NCI-H748 (cell line): ENCODE measurements around the gene PCGF3.
"Not testable (repeated sequence)": the region's sequence is repeated elsewhere in the genome, so short reads cannot be mapped to it uniquely, and the experiment has no call there.

Experiments used
- DNase-seq: peaks from one replicate; lab custom pipeline; 2025; ENCODE audit not compliant: unreplicated experiment; lab: John Stamatoyannopoulos, UW

Gene PCGF3

DNA sequence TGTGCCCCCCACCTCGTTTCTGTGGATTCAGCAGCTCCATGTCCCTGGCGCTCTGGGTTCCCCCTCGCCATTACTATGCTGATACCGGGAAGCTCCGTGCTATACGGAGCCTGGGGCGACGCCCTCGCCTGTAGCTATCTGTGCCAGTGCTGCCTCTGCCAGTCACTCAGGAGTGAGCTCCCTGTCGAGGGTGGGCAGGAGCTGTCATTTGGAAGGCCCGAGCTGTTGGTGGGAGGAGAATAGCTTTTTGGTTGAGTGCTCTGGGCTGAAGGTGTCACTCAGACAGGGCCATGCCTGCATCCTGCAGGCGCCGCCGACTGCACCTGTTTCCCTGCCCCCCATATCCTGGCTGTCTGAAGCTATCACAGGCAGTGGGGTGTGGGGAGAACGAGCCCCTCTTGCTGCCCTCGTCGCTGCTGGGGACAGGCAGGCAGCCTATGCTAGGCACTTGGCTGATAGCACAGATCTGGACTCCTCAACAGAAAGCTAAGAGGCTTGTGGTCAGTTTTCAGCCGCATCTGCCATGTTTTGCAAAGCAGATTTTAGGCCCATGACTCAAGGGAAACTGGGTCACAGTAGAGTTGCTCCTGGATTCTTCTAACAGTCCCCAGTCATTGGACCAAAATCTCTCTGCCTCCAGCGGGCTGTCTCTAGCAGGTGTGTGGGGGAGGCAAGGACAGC, 88.4 kb downstream of the PCGF3 start:
- DNase-seq, result no peak

DNA sequence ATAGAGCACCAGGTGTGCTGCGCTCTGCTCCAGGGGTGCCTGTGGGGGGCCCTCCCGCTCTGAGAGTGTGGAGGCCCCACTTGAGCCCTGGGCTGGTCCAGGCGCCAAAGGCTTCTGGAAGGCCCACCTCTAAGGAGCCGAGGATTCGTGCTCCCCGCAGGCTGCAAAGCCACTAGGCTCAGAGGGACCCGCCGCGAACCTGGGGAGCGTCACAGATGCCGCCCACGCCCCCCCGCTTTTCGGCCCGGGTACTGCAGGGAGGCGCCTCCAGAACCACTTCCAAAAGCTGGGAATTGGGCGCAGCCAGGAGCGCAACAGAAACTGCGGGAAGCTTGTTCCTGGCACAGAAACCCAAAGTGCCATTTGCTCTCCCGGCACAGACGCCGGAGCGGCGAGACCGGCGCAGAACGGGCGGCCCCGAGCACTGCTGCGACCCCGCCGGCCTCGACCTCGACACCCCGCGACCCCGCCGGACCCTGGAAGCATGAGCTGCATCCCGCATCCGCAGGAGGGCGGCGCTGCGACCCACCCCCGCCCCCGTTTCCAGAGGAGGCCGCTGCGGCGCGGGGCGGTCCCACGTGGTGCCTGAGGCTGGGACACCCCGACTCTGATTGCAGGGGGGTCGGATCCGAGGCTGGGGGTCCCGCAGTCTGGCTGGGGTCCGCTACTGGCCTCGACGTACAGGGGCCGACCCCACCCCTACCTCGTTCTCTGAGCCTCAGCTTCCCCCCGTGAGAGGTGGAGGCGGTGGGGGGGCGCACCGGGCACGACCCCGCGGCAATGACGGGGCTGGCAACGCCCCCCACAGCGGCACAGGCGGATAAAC, 89.5 kb downstream of the PCGF3 start:
- DNase-seq, result no peak

DNA sequence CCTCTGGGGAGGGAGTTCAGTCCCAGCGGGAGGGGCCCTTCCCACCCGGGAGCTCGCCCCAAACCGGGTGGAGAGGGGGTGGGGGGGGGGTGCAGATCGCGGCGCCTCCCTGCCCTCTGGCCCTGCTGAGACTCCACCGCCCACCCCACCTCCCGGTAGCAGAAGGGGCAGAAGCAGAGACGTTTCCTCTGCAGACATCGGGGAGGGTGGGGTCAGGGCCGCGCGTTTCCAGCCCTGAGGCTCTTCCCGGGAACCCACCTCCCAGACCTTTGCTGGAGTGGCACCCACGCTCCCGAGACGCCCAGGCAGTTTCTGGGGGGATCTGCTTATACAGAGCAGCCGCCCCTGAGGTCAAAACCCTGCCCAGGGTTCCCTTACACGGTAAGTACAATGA, 90.1 kb downstream of the PCGF3 start:
- no peak for DNase-seq

DNA sequence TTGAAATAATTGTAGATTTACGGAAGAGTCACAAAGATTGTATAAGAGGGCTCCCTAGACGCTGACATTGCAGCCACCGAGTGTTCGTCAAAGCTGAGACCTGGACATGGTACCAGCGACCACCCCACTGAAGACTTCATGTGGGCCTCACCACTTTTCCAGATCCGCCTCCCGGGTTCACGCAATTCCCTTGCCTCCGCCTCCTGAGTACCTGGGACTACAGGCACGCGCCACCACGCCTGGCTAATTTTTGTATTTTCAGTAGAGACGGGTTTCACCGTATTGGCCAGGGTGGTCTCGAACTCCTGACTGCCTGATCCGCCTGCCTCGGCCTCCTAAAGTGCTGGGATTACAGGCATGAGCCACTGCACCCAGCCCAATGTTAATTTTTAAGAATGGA, 90.6 kb downstream of the PCGF3 start:
- DNase-seq, result no peak

DNA sequence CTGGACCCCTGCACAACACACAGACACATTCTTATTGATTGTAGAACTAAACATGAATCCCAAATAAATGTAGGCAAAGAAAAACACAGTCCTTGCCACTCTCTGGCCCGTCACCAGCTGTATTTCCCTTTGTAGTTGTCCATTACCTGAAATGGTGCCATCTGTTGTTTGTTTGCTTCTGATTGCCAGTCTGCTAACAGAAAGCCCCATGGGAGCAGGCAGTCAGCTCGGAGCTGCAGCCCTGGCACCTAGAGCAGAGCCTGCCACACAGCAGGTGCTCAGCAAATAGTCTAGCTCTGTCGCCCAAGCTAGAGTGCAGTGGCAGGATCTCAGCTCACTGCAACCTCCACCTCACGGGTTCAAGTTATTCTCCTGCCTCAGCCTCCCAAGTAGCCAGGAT, 91.4 kb downstream of the PCGF3 start:
- peak; percentile 13 for DNase-seq

DNA sequence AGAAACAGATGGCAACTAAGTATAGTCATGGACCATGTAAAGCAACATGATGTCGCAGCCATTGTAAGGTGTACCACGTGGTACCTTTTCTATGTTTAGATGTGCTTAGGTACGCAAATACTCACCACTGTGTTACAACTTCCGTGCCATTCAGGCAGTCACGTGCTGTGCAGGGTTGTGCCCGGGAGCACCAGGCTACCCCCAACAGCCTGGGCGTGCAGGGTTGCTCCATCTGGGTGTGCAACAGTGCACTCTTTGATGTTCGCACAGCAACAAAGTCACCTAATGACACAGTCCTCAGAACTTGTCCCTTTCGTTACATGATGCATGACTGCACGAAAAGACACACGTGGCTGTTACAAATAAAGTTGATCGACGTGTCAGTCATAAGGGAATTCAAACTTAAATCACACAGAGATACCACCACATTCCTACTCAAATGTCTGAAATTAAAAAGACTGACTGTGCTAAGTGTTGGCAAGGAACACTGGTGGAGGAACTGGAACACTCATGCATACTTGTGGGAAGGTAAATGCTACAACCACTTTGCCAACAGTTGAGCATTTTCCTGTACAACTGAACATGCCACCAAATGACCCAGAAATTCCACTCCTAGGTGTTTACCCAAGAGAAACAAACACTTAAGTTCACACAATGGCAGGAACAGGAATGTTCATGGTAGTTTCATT, 95.9 kb downstream of the PCGF3 start:
- no peak for DNase-seq

DNA sequence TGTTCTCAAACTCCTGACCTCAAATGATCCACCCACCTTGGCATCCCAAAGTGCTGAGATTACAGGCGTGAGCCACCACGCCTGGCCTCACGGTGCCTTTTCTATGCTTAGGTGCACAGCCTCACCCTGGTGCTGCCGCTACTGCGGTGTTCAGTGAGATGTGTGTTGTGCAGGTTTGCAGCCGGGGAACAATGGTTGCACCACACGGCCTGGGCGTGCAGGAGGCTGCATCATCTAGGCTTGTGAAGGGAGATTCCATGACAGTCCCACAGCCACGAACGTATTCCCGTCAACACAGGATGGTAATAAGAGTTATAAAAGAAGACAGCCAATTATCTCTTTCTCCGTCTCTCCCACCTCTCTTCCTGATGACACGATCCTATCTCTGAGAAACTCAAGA, 98.3 kb downstream of the PCGF3 start:
- no peak for DNase-seq

DNA sequence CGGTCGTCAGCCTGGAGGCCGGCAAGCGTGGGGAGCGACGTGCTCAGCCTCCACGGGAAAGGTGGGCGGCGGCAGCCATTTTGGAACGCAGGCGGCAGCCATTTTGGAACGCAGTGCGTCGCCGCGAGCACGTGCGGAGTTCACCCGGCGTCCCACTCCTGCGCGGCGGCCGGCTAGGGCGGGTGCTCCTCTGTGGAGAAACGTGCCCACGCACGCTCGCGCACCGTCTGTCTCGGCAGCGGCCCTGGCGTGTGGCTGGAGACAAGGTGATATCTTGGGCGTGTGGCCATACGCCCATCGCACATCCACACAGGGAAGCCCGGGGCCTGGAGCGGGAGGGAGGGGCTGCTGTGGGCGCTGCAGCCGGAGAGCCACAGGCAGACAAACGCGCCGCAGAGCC, 99.2 kb downstream of the PCGF3 start:
- DNase-seq, result no peak

DNA sequence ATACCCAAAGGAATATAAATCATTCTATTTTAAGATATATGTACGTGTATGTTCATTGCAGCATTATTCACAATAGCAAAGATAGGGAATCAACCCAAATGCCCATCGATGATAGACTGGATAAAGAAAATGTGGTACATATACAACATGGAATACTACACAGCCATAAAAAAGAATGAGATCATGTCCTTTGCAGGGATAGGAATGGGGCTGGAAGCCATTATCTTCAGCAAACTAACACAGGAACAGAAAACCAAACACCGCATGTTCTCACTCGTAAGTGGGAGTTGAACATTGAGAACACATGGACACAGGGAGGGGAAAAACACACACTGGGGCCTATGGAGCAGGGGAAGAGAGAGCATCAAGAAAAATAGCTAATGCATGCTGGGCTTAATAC, 101.3 kb downstream of the PCGF3 start:
- DNase-seq, result not testable (repeated sequence)

DNA sequence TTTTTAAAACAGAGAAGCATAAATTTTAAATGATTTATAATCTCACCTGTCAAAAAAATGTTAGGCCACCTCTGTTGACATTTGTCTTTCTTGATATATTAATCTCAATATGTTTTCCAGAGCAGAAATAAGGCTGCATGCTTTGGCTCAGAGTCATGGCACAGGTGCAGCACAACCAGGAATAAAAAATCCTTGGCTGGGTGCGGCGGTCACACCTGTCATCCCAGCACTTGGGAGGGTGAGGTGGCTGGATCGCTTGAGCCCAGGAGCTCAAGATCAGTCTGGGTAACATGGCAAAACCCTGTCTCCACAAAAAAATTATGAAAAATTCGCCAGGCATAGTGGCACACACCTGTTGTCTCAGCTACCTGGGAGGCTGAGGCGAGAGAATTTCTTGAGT, 102.2 kb downstream of the PCGF3 start:
- DNase-seq, result no peak

DNA sequence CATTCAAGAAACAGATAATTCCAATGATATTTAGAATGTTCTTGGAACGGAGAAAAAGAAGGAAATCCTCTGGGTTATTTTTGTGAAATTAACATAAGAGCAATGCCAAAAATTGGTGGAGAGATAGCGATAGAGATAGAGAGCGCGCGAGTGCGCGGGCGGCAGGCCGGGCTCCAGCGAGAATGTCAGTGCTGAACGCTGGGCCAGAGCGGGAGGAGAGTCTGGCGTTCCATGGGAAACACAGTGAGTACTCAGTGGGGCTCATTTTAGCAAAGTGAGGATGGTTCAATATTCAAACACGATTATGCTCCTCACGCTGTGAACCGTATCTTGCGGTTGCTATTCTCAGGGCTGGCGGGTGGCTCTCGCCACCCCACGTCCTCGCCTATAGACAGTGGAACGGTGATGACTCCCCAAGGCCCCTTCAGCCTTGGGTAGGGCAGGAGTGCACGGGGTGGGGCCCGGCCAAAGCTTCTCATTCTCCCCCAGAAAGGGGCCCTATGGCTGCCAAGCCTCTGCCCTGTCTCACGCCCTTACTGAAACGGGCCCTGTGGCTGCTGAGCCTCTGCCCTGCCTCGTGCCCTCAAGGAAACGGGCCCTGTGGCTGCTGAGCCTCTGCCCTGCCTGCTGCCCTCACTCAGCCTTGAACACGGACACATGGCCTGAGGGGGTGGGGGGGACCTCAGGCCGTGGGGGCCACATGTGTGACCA, 103.4 kb downstream of the PCGF3 start:
- no peak for DNase-seq

DNA sequence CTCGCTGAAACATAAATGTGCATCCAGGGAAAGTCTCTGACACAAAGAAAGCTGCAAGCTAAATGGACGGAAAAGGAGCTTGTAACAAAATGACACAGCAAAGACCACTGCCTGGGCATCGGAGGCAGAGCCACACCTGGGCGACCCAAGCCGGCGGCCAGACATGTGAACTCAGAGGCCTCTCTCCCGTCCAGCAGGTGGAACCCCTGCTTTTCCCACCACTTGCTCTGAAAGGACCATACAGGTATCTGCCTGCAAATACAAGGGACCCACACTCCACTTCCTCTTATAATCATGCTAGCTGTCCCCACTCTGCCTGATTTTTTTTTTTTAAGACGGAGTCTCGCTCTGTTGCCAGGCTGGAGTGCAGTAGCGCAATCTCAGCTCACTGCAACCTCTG, 108.3 kb downstream of the PCGF3 start:
- DNase-seq, result no peak

DNA sequence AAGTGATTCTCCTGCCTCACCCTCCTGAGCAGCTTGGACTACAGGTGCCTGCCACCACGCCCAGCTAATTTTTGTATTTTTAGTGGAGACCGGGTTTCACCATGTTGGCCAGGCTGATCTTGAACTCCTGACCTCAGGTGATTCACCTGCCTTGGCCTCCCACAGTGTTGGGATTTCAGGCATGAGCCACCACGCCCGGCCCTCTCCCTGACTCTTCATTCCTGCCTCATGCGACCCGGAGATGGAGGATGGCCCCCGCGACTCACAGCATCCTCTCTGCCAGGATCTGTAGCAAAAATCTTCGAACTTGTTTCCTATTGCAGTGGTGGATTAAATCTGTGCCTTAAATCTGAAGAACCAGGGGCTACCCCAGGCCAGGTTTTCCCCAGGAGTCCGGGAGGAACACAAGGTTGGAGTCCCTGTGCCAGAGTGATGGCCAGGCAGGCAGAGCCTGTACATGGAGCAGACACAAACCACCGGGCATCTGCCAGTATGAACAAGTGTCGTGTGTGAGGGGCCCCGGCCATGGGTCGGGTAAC, 108.7 kb downstream of the PCGF3 start:
- no peak for DNase-seq

DNA sequence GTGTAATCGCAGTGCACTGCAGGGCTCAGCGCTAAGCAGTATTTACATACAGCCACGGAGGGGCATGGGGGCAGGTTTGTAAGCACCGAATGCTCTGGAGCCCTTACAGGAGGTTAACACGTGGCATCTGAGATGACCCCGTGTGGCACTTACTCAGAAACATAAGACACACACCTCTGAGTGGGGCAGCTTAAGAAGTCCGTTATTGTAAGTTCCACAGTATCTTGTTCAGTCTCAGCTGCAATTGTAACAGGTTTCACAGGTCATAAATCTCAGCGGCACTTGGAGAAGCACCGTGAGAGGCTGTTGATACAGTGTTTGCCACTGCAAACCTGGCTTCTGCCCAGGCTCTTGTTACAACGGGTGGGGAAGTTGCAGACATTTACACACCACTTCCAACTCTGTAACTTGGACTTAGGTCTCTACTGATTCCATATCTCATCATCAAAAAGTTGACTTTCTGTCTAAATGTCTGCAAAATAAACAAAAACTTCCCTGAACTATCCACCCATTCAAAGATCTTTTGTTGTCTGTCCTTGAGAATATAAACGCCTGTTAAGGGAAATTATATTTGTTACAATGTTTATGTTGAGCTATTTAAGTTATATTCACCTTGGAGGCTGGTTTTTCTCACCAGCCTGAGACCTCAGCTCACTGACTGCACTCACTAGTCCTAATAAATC, 110.0 kb downstream of the PCGF3 start:
- DNase-seq, result no peak

DNA sequence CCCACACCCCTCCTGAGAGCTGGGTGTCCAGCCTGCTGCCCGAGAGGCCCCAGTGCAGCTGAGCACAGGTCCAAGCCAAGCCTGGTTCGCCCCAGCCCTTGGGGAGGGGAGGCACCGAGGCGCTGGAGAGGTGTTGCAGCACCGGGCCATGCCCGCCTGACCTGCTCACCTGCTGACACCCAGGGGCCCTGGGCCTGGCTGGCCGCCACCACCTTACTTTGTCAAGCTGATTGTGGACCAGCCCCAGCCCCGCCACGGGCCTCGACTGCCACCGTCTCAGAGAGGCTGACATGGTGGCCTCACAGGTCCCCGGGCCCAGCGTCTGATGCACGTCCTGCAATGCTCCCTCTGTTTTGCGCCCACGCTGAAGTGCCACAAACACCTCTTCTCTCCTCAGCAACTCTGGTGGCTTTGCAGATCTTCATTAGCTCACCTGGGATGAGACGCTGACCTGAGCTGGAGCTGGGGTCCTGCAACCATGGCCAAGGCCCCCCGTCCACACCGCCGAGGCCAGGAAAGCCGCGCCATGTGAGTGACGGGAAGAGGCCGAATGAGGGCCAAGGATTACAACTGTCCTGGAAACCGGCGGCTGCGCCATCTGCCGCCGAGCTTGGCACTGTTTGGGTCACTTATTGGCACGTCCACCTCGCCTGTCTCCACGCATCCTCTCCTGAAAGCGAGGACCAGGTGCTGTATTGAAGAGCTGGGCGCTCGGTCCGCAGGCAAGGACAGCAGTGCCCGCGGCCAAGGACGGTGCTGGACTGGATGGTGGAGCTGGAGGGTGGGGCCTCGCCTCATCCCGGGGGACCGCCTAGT, 112.7 kb downstream of the PCGF3 start:
- no peak for DNase-seq

DNA sequence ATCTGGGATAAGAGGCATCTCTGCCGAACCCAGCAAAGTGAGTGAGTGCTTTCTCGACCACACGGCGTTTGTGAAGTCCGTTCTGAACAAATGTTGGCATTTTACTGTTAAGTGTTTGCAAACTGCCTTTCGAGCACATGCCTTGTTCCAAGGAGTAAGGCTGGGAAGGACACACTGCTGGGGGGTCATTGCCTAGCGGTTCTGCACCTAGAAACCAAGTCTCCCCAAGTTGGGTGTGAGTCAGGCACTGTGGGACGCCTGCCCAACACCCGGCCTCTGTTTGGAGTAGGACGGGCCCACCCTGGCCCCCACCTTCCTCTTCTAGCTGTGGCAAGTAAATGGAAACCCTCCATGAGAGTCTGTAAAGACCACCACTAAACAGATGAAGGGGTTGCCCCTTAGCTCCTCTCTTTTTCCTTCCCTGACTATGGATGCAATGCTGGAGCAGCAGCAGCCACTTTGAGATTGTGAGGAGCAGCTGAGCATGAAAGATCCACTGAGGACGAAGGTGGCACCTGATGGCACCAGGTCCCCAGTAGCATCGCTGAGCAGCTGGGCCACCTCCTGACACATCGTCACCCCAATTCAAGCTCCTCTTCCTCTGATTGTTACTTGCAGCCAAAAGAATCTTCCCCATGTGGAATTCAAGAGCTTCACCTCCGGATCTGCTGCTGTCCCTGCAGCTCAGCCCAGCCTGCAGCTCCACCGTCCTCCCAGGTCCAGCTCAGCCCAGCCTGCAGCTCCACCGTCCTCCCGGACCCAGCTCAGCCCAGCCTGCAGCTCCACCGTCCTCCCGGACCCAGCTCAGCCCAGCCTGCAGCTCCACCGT, 114.0 kb downstream of the PCGF3 start:
- no peak for DNase-seq
